NCI-H510A (cell line): ENCODE data around the gene SLC16A3.

Experiments used
- DNase-seq: peaks from one replicate; lab custom pipeline; 2025; lab: John Stamatoyannopoulos, UW

The SLC16A3 gene

DNA sequence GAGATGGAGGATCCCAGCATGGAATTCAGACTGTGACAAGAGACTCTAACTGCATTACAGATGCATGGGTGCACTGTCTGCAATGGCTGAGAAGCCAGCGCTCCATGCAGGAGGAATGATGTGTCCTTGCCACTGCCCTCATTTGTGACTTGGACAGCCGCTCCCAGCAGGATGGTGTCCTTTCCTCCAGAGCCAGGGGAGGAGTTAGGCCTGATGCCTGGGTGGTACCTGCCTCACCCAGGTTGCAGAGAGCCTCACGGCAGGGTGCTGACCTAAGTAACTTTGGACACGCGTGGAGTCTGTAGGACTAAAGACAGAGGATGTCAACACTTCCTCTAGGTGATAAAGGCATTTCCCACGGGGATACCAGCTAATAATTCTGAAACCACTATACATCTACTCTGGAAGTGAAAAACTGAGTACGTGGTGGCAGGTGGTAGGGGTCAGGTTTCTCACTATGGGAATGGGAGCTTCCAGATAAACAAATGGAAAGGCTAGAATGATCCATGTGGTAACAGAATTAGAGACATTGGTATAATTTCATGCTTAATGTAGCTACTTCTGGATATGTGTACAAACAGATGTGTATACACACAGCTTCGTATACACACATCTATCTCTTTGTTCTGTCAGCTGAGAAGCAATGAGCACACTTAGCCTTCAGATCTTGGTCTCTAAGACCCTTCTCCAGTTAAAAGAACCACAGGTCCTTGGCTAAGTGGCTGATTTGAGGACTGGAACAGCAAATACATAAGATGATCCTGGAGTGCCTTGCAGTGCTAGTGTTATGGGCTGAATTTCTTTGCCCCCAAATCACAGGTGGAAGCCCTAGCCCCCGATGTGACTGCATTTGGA is 58.4 kb downstream of the SLC16A3 start:
- no peak for DNase-seq

DNA sequence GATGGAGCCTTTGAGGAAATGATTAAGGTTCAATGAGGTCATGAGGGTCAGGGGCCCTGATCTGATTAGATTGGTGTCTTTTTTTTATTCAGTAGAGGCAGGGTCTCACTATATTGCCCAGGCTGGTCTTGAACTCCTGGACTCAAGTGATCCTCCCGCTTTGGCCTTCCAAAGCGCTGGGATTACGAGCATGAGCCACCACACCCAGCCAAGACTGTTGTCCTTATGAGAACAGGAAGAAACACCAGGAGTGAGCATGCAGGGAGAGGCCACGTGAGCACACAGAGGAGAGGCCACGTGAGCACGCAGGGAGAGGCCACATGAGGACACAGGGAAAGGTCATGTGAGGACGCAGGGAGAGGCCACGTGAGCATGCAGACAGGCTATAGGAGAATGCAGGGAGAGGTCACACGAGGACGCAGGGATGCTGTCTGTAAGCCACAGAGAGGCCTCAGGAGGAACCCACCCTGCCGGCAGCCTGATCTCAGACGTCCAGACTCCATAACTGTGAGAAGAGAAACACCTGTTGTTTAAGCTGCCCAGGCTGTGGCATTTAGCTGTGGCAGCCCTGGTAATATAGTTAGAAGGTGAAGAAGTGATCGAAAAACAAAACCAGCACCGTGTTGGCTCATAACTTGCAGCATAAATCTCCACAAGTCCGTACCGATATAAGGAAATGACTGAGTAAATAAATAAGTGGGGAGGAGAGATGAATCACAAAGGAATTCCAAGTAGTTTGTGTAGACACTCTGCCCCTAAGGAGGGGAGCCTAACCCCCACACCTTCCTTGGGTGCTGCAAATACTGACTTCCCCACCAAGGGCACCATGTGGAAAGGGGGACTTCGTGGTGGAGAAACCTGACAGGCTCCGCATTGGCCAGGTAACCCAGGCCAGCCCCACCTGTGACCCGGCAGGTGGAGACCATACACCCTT is 59.3 kb downstream of the SLC16A3 start:
- DNase-seq: no peak
